Measurements from ENCODE around the gene YARS2. TPM values are rescaled to one million over a fixed set of nuclear protein-coding genes. Genes with fewer than 3 reads are reported as not detected.

YARS2 gene
- 23.8 to 35.5 TPM (median 31.6 TPM) in 5 replicates for total RNA-seq (2022; extraction: Qiagen RNA extraction; ENCODE audit: low read depth)

GRCh38 chr12:32755654-32756475 lies at the start of gene YARS2:
TSS of gene YARS2 (minus strand) at chr12:32755897. CDS start at chr12:32755874, 23 bp downstream.

Other genes starting within 250 kb of the YARS2 start
- 42.9 to 57.5 TPM (median 55.9 TPM) in 5 replicates for gene DNM1L, start 76.6 kb downstream of the YARS2 start, total RNA-seq (2022; extraction: Qiagen RNA extraction; ENCODE audit: low read depth)
- gene PKP2, start 140.9 kb upstream of the YARS2 start, total RNA-seq (2022; extraction: Qiagen RNA extraction; ENCODE audit: low read depth), result 2.2 to 2.9 TPM (median 2.2 TPM) in 5 replicates